CD4-positive, CD25-positive, alpha-beta regulatory T cell (primary cell): Measurements from ENCODE around the gene CDKN1B. TPM values are rescaled to one million over a fixed set of nuclear protein-coding genes. Genes with fewer than 3 reads are reported as not detected.

Experiments
- ATAC-seq, 2 donors: fragments of 150-1000 bp; cut with Tn5 transposase; one replicate each; pipeline ENCODE4 v1.10.0; 2021; ENCODE audit warnings: low read depth in 2 of 2, moderate number of reproducible peaks in 2 of 2, moderate library complexity in 1 of 2
- DNase-seq, 3 donors: peaks; one replicate each; pipeline versions ENCODE4 v3.0.0 to v3.0.0-alpha.2; 2012 to 2022; ENCODE audit warnings: mixed read lengths in 1 of 3
- H3K27ac ChIP-seq: one replicate; pipeline ENCODE4 v1.7.0; 2013; ENCODE audit warnings: mild to moderate bottlenecking, low read length; ENCODE audit not compliant: insufficient read depth, poor library complexity, severe bottlenecking
- H3K27me3 ChIP-seq: one replicate; pipeline ENCODE4 v1.7.0; 2013; ENCODE audit warnings: low read length; ENCODE audit not compliant: control insufficient read depth, insufficient read depth
- H3K36me3 ChIP-seq: one replicate; pipeline ENCODE4 v1.7.0; 2013; ENCODE audit warnings: mild to moderate bottlenecking, low read length, moderate library complexity; ENCODE audit not compliant: control insufficient read depth, insufficient read depth
- H3K4me1 ChIP-seq: 2 replicates; pipeline ENCODE4 v1.7.0; 2013; ENCODE audit warnings: mild to moderate bottlenecking, low read length; ENCODE audit not compliant: insufficient read depth, control insufficient read depth, poor library complexity, severe bottlenecking
- H3K4me3 ChIP-seq: one replicate; pipeline ENCODE4 v1.7.0; 2013; ENCODE audit warnings: low read depth, mild to moderate bottlenecking, low read length, moderate library complexity
- H3K9me3 ChIP-seq, 2 experiments: 1 replicate in 1 of 2; 2 replicates in 1 of 2; pipeline ENCODE4 v1.7.0; 2013; ENCODE audit warnings: low read length in 2 of 2, mild to moderate bottlenecking in 1 of 2, moderate library complexity in 1 of 2; ENCODE audit not compliant: control insufficient read depth in 2 of 2
- H3K27ac Mint-ChIP-seq, 3 donors: one replicate each; pipeline ENCODE4 v1.8.0; 2020 to 2022; ENCODE audit warnings: mild to moderate bottlenecking in 3 of 3, mixed read lengths in 3 of 3, moderate library complexity in 2 of 3
- H3K27me3 Mint-ChIP-seq: one replicate; pipeline ENCODE4 v1.8.0; 2022; ENCODE audit warnings: mild to moderate bottlenecking, mixed read lengths
- H3K36me3 Mint-ChIP-seq: one replicate; pipeline ENCODE4 v1.8.0; 2020; ENCODE audit warnings: mixed read lengths
- H3K4me1 Mint-ChIP-seq, 4 donors: one replicate each; pipeline ENCODE4 v1.8.0; 2020 to 2022; ENCODE audit warnings: mixed read lengths in 4 of 4, mild to moderate bottlenecking in 1 of 4
- H3K4me3 Mint-ChIP-seq, 4 donors: one replicate each; pipeline ENCODE4 v1.8.0; 2020 to 2022; ENCODE audit warnings: mild to moderate bottlenecking in 4 of 4, mixed read lengths in 4 of 4, moderate library complexity in 3 of 4
- H3K9me3 Mint-ChIP-seq, 7 donors: one replicate each; pipeline ENCODE4 v1.8.0; 2020 to 2022; ENCODE audit warnings: mixed read lengths in 7 of 7, mild to moderate bottlenecking in 3 of 7, moderate library complexity in 2 of 7
- polyA plus RNA-seq, 4 donors: library from polyadenylated mRNA; unstranded; fragments of 300-500 nt; fragmentation: Illumina TruSeq; gene quantifications; one replicate each; pipeline ENCODE4 v1.2.3, GENCODE V29; 2021
- total RNA-seq: library from RNA; stranded (reverse); gene quantifications from one replicate; pipeline ENCODE4 v1.2.3, GENCODE V29; 2022

CDKN1B gene
- total and polyA plus RNA-seq, 5 donors from 2014 or later, result 13.4 to 391 (median 23.3) TPM

DNA sequence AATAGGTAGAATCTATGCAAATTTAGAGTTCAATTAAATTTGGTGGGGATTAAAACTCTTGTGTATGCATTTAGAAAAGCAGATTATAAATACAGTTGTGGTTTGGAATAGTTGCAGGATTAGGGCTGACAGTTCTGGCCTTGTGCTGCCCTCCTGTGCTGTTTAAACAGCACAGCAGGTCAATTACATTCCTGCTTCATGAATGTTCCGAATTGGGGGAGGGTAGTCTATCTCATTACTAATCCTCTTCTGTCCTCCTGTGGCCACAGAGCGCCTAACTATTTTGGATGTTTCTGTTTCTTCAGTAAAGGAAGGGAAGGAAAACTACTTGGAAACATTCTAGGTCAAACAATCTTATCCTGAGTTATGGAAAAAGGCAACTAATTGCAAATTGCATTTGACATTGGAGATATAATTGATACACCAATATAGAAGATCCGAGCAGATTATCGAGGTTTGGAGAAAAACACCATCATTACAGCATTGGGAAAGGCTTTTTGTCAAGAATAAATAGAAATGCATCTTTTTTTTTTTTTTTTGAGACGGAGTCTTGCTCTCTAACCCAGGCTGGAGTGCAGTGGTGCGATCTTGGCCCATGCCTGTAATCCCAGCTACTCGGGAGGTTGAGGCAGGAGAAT is 12.5 kb upstream of the CDKN1B start:
- Histone ChIP-seq H3K36me3 (no peaks in the 10 kb centered on the region), H3K4me3 (no peak overlapping the region), H3K27me3 (no peaks in the 10 kb centered on the region), H3K9me3 (no peaks in the 10 kb centered on the region), H3K4me1 (peaks cover 21% of the 10 kb centered on the region), H3K27ac (no peak overlapping the region)
- peak; percentile 66 to 67 for ATAC-seq
- no peaks in the 10 kb centered on the region for H3K9me3 Mint-ChIP-seq
- no peaks in the 10 kb centered on the region for H3K36me3 Mint-ChIP-seq
- H3K27me3 Mint-ChIP-seq, result no peaks in the 10 kb centered on the region
- peak overlapping the region; percentile 7 to 65 (median 42) for H3K4me3 Mint-ChIP-seq
- H3K4me1 Mint-ChIP-seq, result peaks cover 15 to 39% (median 19%) of the 10 kb centered on the region in 4 donors
- H3K27ac Mint-ChIP-seq, result peak overlapping the region; percentile 31 to 87 (median 61)
- peak; percentile 9 to 67 (median 40) for DNase-seq

DNA sequence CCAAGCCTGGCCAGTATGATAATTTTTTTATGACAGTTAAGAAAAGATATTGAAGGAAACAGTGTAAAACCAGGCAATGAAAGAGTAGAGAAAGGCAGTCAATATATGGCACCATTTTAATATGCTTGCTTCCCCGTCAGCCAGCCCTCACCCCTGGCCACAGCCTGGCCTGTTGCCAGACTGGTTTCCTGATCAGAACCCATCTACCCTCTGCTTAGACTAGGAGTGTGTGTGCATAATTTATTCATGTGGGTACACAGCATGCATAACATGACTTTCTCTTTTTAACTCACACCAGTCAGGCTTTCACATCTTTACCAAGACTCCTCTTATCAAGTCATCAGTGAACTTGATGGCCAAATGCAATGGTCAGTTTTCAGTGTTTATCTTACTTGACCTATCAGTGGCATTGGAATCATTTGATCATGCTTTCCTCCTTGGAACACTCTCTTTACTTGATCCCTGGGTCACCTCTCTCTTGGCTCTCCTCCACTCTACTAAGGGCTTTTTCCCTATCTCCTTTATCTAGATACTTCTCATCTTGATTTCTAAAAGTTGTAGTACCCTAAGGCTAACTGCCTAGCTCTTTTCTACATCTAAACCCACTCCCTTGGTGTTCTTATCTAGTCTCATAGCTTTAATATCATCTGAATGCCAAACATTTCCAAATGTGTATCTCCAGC is 11.2 kb upstream of the CDKN1B start:
- no peaks in the 10 kb centered on the region for H3K27me3 Mint-ChIP-seq
- H3K36me3 Mint-ChIP-seq, result peaks cover 4% of the 10 kb centered on the region
- no peaks in the 10 kb centered on the region for H3K9me3 ChIP-seq
- H3K4me3 ChIP-seq, result peak overlapping the region; percentile 29
- H3K4me1 ChIP-seq, result peaks cover 21% of the 10 kb centered on the region
- no peaks in the 10 kb centered on the region for H3K9me3 Mint-ChIP-seq
- DNase-seq (peak; percentile 26 to 71 (median 68)), ATAC-seq (peak; percentile 81 to 82)
- H3K27me3 ChIP-seq, result no peaks in the 10 kb centered on the region
- no peak overlapping the region for H3K27ac Mint-ChIP-seq
- no peak overlapping the region for H3K27ac ChIP-seq
- peaks cover 15 to 41% (median 18%) of the 10 kb centered on the region in 4 donors for H3K4me1 Mint-ChIP-seq
- no peaks in the 10 kb centered on the region for H3K36me3 ChIP-seq
- H3K4me3 Mint-ChIP-seq, result no peak overlapping the region

DNA sequence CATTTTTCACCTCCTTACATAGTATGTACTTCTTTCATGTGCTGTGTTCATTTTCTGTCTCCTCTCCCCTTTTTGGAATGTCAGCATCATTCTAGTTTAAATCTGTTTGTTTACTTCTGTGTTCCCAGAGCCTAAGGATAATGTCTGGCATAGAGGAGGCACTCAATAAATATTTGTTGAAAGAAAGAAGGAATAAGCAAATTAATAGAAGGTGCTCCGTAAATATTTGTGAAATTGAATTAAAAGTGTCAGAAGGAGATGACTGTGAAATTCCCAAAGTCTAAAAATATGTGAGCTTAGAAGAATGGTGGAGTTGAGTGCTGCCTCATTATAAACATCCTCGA is 3.3 kb upstream of the CDKN1B start:
- H3K4me3 ChIP-seq, result peak overlapping the region; percentile 95
- H3K4me1 Mint-ChIP-seq, result peaks cover 6 to 52% (median 31%) of the 10 kb centered on the region in 4 donors

DNA sequence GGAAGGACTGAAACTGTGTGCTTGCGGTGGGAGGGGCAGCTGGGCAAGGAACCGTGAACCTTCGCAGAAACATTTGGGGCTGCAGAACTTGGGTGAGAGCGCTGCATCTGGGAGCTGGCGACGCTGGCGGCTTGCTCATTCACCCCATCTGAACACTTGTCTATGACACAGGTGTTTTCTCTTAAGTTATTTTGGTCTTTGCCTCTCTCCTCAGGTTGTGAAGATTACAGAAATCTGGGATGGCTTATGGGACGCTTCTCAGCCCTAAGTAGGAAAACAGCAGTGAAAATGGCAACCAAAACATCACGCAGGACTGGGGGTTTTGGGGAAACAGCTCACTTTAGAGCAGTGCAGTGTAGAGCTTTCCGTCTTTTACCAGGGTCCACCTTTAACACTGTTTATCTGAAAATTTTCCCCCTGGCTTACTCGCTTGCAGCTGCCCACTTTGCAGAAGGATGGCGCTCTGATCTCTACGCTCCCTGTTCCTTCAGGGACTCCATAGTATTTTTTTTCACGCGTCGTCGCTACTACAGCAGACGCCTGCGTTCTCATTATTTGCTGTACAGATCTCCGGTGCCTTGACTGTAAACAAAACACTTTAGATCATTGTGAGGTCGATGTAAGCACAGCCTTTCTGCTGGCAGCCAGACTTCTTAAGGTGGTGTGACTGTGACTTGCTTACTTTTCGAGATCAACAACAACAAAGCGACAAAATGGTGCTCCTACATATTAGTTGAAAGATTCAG is 2.7 kb upstream of the CDKN1B start:
- peak overlapping the region; percentile 98 to 99 (median 99) for H3K27ac Mint-ChIP-seq
- peaks cover 0 to 8% (median 0%) of the 10 kb centered on the region in 7 donors for H3K9me3 Mint-ChIP-seq
- H3K27me3 Mint-ChIP-seq, result no peaks in the 10 kb centered on the region
- DNase-seq (peak; percentile 42 to 86 (median 80)), ATAC-seq (peak; percentile 64)
- no peaks in the 10 kb centered on the region for H3K27me3 ChIP-seq
- peak overlapping the region; percentile 91 to 99 (median 96) for H3K4me3 Mint-ChIP-seq
- H3K4me3 ChIP-seq, result peak overlapping the region; percentile 95
- H3K36me3 ChIP-seq, result peaks cover 16% of the 10 kb centered on the region
- H3K27ac ChIP-seq, result peak overlapping the region; percentile 98
- peaks cover 32% of the 10 kb centered on the region for H3K36me3 Mint-ChIP-seq
- H3K9me3 ChIP-seq, result no peaks in the 10 kb centered on the region
- peaks cover 6 to 46% (median 31%) of the 10 kb centered on the region in 4 donors for H3K4me1 Mint-ChIP-seq
- peaks cover 46% of the 10 kb centered on the region for H3K4me1 ChIP-seq

More for the DNA sequence above, 3.3 kb upstream of the CDKN1B start:
- Mint-ChIP-seq H3K9me3 (peaks cover 0 to 8% (median 0%) of the 10 kb centered on the region in 7 donors), H3K4me3 (peak overlapping the region; percentile 91 to 99 (median 96)), H3K27ac (peak overlapping the region; percentile 98 to 99 (median 99)), H3K27me3 (no peaks in the 10 kb centered on the region), H3K36me3 (peaks cover 26% of the 10 kb centered on the region)
- no peak for DNase-seq
- ATAC-seq, result no peak
- Histone ChIP-seq H3K27me3 (no peaks in the 10 kb centered on the region), H3K27ac (peak overlapping the region; percentile 98), H3K9me3 (no peaks in the 10 kb centered on the region), H3K36me3 (peaks cover 10% of the 10 kb centered on the region), H3K4me1 (peaks cover 45% of the 10 kb centered on the region)

DNA sequence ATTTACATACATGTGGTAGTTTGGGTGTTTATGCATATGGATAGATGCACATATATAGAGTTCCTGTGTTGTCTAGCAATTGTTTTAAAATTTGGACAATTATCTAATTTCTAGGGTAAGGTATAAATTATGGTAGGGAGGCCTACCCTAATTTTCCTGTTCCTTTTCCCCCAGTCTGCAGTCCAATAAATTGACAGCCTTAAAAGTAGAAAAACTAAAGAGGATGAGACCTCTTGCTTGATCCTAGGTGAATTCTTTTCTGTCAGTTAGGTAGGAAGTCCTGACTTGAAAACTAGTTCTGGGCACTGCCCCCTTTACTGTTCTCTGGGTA is 2.1 kb upstream of the CDKN1B start:
- ATAC-seq, result no peak
- H3K27ac ChIP-seq, result peak overlapping the region; percentile 98

DNA sequence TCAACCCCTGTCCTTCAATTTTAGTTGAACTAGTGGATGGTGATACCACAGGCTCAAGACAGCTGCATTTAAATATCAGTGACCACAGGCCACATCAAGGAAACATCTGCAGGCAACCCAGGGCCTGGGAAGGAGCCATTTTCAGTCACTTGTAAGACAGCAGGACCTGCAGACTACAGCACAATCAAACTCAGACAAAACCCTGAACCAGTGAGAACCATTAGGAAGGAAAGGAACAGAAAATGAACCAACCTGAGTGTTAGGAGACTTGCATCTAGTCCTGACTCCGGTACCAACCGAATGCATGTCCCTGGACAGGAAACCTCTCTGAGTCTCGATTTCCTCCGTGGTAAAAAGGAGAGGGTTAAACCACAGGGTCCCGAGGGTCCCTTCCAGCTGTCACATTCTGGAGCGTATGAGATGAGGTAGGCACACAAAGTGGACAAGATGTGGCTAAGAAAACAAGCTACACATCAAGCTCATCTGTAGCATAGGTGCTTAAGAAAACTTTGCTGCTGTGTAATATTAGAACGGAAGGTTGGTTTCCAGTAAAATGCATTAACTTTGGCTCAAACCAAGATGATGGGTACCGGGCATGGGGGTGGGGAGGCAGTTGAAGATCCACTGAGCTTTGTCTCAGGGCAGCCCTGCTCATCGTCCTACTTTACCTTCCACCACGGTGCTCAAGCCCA is 1.6 kb upstream of the CDKN1B start:
- Mint-ChIP-seq H3K27me3 (no peaks in the 10 kb centered on the region), H3K4me3 (peak overlapping the region; percentile 91 to 99 (median 96)), H3K9me3 (peaks cover 0 to 8% (median 0%) of the 10 kb centered on the region in 7 donors), H3K27ac (peak overlapping the region; percentile 98 to 99 (median 99)), H3K4me1 (peaks cover 8 to 46% (median 35%) of the 10 kb centered on the region in 4 donors), H3K36me3 (peaks cover 41% of the 10 kb centered on the region)
- Histone ChIP-seq H3K9me3 (no peaks in the 10 kb centered on the region), H3K4me1 (peaks cover 57% of the 10 kb centered on the region), H3K27ac (peak overlapping the region; percentile 98), H3K4me3 (peak overlapping the region; percentile 95), H3K27me3 (no peaks in the 10 kb centered on the region), H3K36me3 (peaks cover 27% of the 10 kb centered on the region)
- DNase-seq (peak in 2 of 3 donors; percentile 43 to 77), ATAC-seq (peak in 1 of 2 donors; percentile 2)

More for the DNA sequence above, 2.1 kb upstream of the CDKN1B start:
- H3K4me1 ChIP-seq, result peaks cover 51% of the 10 kb centered on the region
- peak overlapping the region; percentile 98 to 99 (median 99) for H3K27ac Mint-ChIP-seq
- H3K36me3 Mint-ChIP-seq, result peaks cover 37% of the 10 kb centered on the region
- H3K27me3 Mint-ChIP-seq, result no peaks in the 10 kb centered on the region
- H3K4me3 ChIP-seq, result peak overlapping the region; percentile 95
- no peak for DNase-seq
- H3K36me3 ChIP-seq, result peaks cover 22% of the 10 kb centered on the region
- no peaks in the 10 kb centered on the region for H3K9me3 ChIP-seq
- H3K4me3 Mint-ChIP-seq, result peak overlapping the region; percentile 91 to 99 (median 96)
- no peaks in the 10 kb centered on the region for H3K27me3 ChIP-seq
- H3K9me3 Mint-ChIP-seq, result peaks cover 0 to 8% (median 0%) of the 10 kb centered on the region in 7 donors
- peaks cover 6 to 48% (median 32%) of the 10 kb centered on the region in 4 donors for H3K4me1 Mint-ChIP-seq

DNA sequence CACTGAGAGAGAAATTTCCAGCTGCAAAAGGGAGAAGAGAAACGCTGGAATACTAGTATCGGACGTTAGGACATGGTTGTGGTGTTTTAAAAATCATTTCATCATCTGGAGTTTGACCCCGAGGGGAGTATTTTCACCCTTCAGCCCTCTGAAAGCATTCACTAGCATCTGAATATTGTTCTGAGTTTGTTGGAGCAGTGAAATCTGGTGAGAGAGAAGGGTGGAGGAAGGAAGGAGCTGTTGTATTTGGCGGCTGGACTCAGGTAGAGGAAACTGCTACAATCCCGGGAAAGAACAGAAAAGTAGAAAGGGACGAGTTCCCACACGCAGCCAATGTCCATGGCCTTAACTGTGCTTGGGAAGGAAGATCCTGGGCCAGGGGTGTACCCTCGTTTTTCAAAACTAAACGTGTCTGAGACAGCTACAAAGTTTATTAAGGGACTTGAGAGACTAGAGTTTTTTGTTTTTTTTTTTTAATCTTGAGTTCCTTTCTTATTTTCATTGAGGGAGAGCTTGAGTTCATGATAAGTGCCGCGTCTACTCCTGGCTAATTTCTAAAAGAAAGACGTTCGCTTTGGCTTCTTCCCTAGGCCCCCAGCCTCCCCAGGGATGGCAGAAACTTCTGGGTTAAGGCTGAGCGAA is 896 bp upstream of the CDKN1B start:
- Mint-ChIP-seq H3K27ac (peak overlapping the region; percentile 98 to 99 (median 99)), H3K4me3 (peak overlapping the region; percentile 91 to 99 (median 96)), H3K36me3 (peaks cover 45% of the 10 kb centered on the region), H3K9me3 (peaks cover 0 to 8% (median 0%) of the 10 kb centered on the region in 7 donors), H3K4me1 (peaks cover 13 to 48% (median 38%) of the 10 kb centered on the region in 4 donors), H3K27me3 (no peaks in the 10 kb centered on the region)
- Histone ChIP-seq H3K36me3 (peaks cover 31% of the 10 kb centered on the region), H3K4me3 (peak overlapping the region; percentile 95), H3K27ac (peak overlapping the region; percentile 98), H3K9me3 (no peaks in the 10 kb centered on the region), H3K27me3 (no peaks in the 10 kb centered on the region), H3K4me1 (peaks cover 62% of the 10 kb centered on the region)
- peak in 2 of 3 donors; percentile 51 to 52 for DNase-seq
- ATAC-seq, result no peak
